A549 treated with AZD9567 at 1 μM for 4 hours (cell line): ENCODE measurements around the gene SCRN1. TPM values are rescaled to one million over a fixed set of nuclear protein-coding genes. Genes with fewer than 3 reads are reported as not detected.

Experiments
- total RNA-seq: library from RNA; stranded (reverse); fragments of 200-300 nt; extraction: Qiagen RNA extraction; gene quantifications from 5 replicates; pipeline ENCODE4 v1.2.3, GENCODE V29; 2022; ENCODE audit not compliant: insufficient read depth

The SCRN1 gene
- total RNA-seq = 48.0 to 65.7 TPM (median 55.0 TPM) in 5 replicates

GRCh38 chr7:29989257-29989995, at the start of gene SCRN1:
Gene SCRN1 (minus strand): TSS chr7:29989801. CDS start chr7:29969067, 20,734 bp downstream.

DNA sequence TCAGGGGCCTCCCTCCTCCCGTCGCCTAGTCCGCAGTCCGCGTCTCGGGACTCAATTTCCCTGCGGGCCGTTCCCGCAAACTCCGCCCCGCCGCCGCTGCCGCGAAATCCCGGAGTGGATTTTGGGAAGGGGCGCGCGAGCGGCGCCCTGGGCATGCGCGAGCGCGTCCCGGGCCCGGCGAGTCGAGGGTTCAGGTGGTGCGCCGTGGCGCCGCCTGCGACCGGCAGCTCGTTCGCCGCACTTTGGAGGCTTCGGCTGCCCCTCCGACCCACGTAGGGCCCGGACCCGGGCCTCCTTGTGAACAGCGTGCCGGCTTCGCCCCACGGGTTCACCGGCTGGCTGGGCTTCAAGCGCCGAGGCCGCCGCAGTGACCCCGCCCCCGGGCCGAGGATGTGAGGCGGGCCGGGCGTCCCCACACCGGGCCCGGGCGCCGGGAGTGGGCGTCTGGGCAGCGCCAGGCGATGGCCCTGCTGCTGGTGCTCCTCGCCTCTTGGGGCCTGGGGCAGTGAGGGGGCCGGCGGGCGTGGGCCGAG, 38.7 kb upstream of the SCRN1 start, which contains the start of gene PLEKHA8:
PLEKHA8 (plus strand) TSS at position 197 of the 533 bp plus-strand sequence. CDS start 351 bp downstream, outside the sequence.

GRCh38 chr7:30026229-30027064, 36.8 kb upstream of the SCRN1 start, which contains the start of gene FKBP14:
Gene FKBP14 (minus strand): TSS chr7:30026702. CDS start chr7:30026508, 194 bp downstream.

Other genes with a start within 250 kb of the SCRN1 start
- 0.44 to 0.79 TPM (median 0.52 TPM) in 5 replicates for gene WIPF3, start 183.3 kb downstream of the SCRN1 start, total RNA-seq
- 6.8 to 11.0 TPM (median 8.1 TPM) in 5 replicates for gene FKBP14, start 36.9 kb upstream of the SCRN1 start, total RNA-seq
- 3.8 to 6.0 TPM (median 5.9 TPM) in 5 replicates for gene PLEKHA8, start 38.6 kb upstream of the SCRN1 start, total RNA-seq
- 4.6 to 6.5 TPM (median 5.9 TPM) in 5 replicates for gene MTURN, start 145.2 kb upstream of the SCRN1 start, total RNA-seq